Measurements from ENCODE around the gene TBPL1.

TBPL1 gene

GRCh38 chr6:134002821-134003220, 49.8 kb downstream of the TBPL1 start:
- no peak overlapping the region for H3K9ac ChIP-seq (ENCODE audit: low read depth, low read length)
- no peaks in the 10 kb centered on the region for H3K9me3 ChIP-seq (ENCODE audit: insufficient read depth, low read depth, low read length)
- no peak overlapping the region for H3K4me3 ChIP-seq (ENCODE audit: low read length)
- H3K36me3 ChIP-seq (ENCODE audit: insufficient read depth, low read depth, low read length) = no peaks in the 10 kb centered on the region
- no peak overlapping the region for H3K27ac ChIP-seq (ENCODE audit: low read length)
- H3K4me1 ChIP-seq (ENCODE audit: insufficient read depth, low read length) = peaks cover 7% of the 10 kb centered on the region; the same call in 1 of the 2 replicates
- H3K27me3 ChIP-seq (ENCODE audit: insufficient read depth, low read length) = no peaks in the 10 kb centered on the region

GRCh38 chr6:134003542-134003951, 50.5 kb downstream of the TBPL1 start:
- H3K4me3 ChIP-seq (ENCODE audit: low read length) = no peak overlapping the region
- H3K27ac ChIP-seq (ENCODE audit: low read length) = no peak overlapping the region
- H3K9ac ChIP-seq (ENCODE audit: low read depth, low read length) = no peak overlapping the region
- H3K4me1 ChIP-seq (ENCODE audit: insufficient read depth, low read length) = peaks cover 7% of the 10 kb centered on the region; the same call in 1 of the 2 replicates
- H3K9me3 ChIP-seq (ENCODE audit: insufficient read depth, low read depth, low read length) = no peaks in the 10 kb centered on the region
- H3K27me3 ChIP-seq (ENCODE audit: insufficient read depth, low read length) = no peaks in the 10 kb centered on the region
- no peaks in the 10 kb centered on the region for H3K36me3 ChIP-seq (ENCODE audit: insufficient read depth, low read depth, low read length)

GRCh38 chr6:134004714-134005113, 51.7 kb downstream of the TBPL1 start:
- no peaks in the 10 kb centered on the region for H3K36me3 ChIP-seq (ENCODE audit: insufficient read depth, low read depth, low read length)
- H3K4me3 ChIP-seq (ENCODE audit: low read length) = no peak overlapping the region
- H3K9me3 ChIP-seq (ENCODE audit: insufficient read depth, low read depth, low read length) = no peaks in the 10 kb centered on the region
- no peak overlapping the region for H3K27ac ChIP-seq (ENCODE audit: low read length)
- H3K27me3 ChIP-seq (ENCODE audit: insufficient read depth, low read length) = no peaks in the 10 kb centered on the region
- peaks cover 7% of the 10 kb centered on the region; the same call in 1 of the 2 replicates for H3K4me1 ChIP-seq (ENCODE audit: insufficient read depth, low read length)
- no peak overlapping the region for H3K9ac ChIP-seq (ENCODE audit: low read depth, low read length)

- Histone ChIP-seq H3K27me3 (ENCODE audit: insufficient read depth, low read length) (no peaks in the 10 kb centered on the region), H3K4me1 (ENCODE audit: insufficient read depth, low read length) (0 out of 2 replicates have a peak, but pooled peaks cover under 1% of the 10 kb centered on the region), H3K27ac (ENCODE audit: low read length) (no peak overlapping the region)
These were observed 52.8 kb downstream of the TBPL1 start for GRCh38 chr6:134005800-134006199.

GRCh38 chr6:134007077-134007476, 54.1 kb downstream of the TBPL1 start:
- Histone ChIP-seq H3K36me3 (ENCODE audit: insufficient read depth, low read depth, low read length) (no peaks in the 10 kb centered on the region), H3K4me1 (ENCODE audit: insufficient read depth, low read length) (no peaks in the 10 kb centered on the region), H3K27ac (ENCODE audit: low read length) (no peak overlapping the region), H3K9ac (ENCODE audit: low read depth, low read length) (no peak overlapping the region), H3K4me3 (ENCODE audit: low read length) (no peak overlapping the region), H3K9me3 (ENCODE audit: insufficient read depth, low read depth, low read length) (no peaks in the 10 kb centered on the region), H3K27me3 (ENCODE audit: insufficient read depth, low read length) (no peaks in the 10 kb centered on the region)

More at GRCh38 chr6:134005800-134006199, 52.8 kb downstream of the TBPL1 start:
- H3K9me3 ChIP-seq (ENCODE audit: insufficient read depth, low read depth, low read length) = no peaks in the 10 kb centered on the region
- no peak overlapping the region for H3K9ac ChIP-seq (ENCODE audit: low read depth, low read length)
- H3K4me3 ChIP-seq (ENCODE audit: low read length) = no peak overlapping the region
- H3K36me3 ChIP-seq (ENCODE audit: insufficient read depth, low read depth, low read length) = no peaks in the 10 kb centered on the region

- Histone ChIP-seq H3K27me3 (ENCODE audit: insufficient read depth, low read length) (no peaks in the 10 kb centered on the region), H3K9me3 (ENCODE audit: insufficient read depth, low read depth, low read length) (no peaks in the 10 kb centered on the region), H3K4me1 (ENCODE audit: insufficient read depth, low read length) (no peaks in the 10 kb centered on the region), H3K9ac (ENCODE audit: low read depth, low read length) (no peak overlapping the region), H3K4me3 (ENCODE audit: low read length) (no peak overlapping the region), H3K27ac (ENCODE audit: low read length) (no peak overlapping the region), H3K36me3 (ENCODE audit: insufficient read depth, low read depth, low read length) (no peaks in the 10 kb centered on the region)
These were observed 56.9 kb downstream of the TBPL1 start for GRCh38 chr6:134009876-134010275.

GRCh38 chr6:134010400-134010799, 57.4 kb downstream of the TBPL1 start:
- no peaks in the 10 kb centered on the region for H3K4me1 ChIP-seq (ENCODE audit: insufficient read depth, low read length)
- H3K4me3 ChIP-seq (ENCODE audit: low read length) = no peak overlapping the region
- H3K9me3 ChIP-seq (ENCODE audit: insufficient read depth, low read depth, low read length) = no peaks in the 10 kb centered on the region
- no peaks in the 10 kb centered on the region for H3K36me3 ChIP-seq (ENCODE audit: insufficient read depth, low read depth, low read length)
- no peak overlapping the region for H3K27ac ChIP-seq (ENCODE audit: low read length)
- no peaks in the 10 kb centered on the region for H3K27me3 ChIP-seq (ENCODE audit: insufficient read depth, low read length)
- no peak overlapping the region for H3K9ac ChIP-seq (ENCODE audit: low read depth, low read length)

GRCh38 chr6:134010974-134011373, 58.0 kb downstream of the TBPL1 start:
- Histone ChIP-seq H3K27me3 (ENCODE audit: insufficient read depth, low read length) (no peaks in the 10 kb centered on the region), H3K9ac (ENCODE audit: low read depth, low read length) (no peak overlapping the region), H3K27ac (ENCODE audit: low read length) (no peak overlapping the region), H3K9me3 (ENCODE audit: insufficient read depth, low read depth, low read length) (no peaks in the 10 kb centered on the region), H3K4me1 (ENCODE audit: insufficient read depth, low read length) (no peaks in the 10 kb centered on the region), H3K36me3 (ENCODE audit: insufficient read depth, low read depth, low read length) (no peaks in the 10 kb centered on the region), H3K4me3 (ENCODE audit: low read length) (no peak overlapping the region)

- Histone ChIP-seq H3K9me3 (ENCODE audit: insufficient read depth, low read depth, low read length) (no peaks in the 10 kb centered on the region), H3K4me1 (ENCODE audit: insufficient read depth, low read length) (no peaks in the 10 kb centered on the region), H3K36me3 (ENCODE audit: insufficient read depth, low read depth, low read length) (no peaks in the 10 kb centered on the region), H3K27ac (ENCODE audit: low read length) (no peak overlapping the region), H3K27me3 (ENCODE audit: insufficient read depth, low read length) (no peaks in the 10 kb centered on the region), H3K9ac (ENCODE audit: low read depth, low read length) (no peak overlapping the region), H3K4me3 (ENCODE audit: low read length) (no peak overlapping the region)
These were observed 61.6 kb downstream of the TBPL1 start for GRCh38 chr6:134014588-134015137.

- Histone ChIP-seq H3K36me3 (ENCODE audit: insufficient read depth, low read depth, low read length) (no peaks in the 10 kb centered on the region), H3K27ac (ENCODE audit: low read length) (no peak overlapping the region), H3K27me3 (ENCODE audit: insufficient read depth, low read length) (no peaks in the 10 kb centered on the region), H3K9ac (ENCODE audit: low read depth, low read length) (no peak overlapping the region), H3K4me3 (ENCODE audit: low read length) (no peak overlapping the region), H3K9me3 (ENCODE audit: insufficient read depth, low read depth, low read length) (no peaks in the 10 kb centered on the region), H3K4me1 (ENCODE audit: insufficient read depth, low read length) (no peaks in the 10 kb centered on the region)
These were observed 62.9 kb downstream of the TBPL1 start for GRCh38 chr6:134015719-134016557.

- no peaks in the 10 kb centered on the region for H3K9me3 ChIP-seq (ENCODE audit: insufficient read depth, low read depth, low read length)
- no peaks in the 10 kb centered on the region for H3K36me3 ChIP-seq (ENCODE audit: insufficient read depth, low read depth, low read length)
- H3K27me3 ChIP-seq (ENCODE audit: insufficient read depth, low read length) = no peaks in the 10 kb centered on the region
- H3K4me1 ChIP-seq (ENCODE audit: insufficient read depth, low read length) = no peaks in the 10 kb centered on the region
- H3K4me3 ChIP-seq (ENCODE audit: low read length) = no peak overlapping the region
- no peak overlapping the region for H3K27ac ChIP-seq (ENCODE audit: low read length)
- H3K9ac ChIP-seq (ENCODE audit: low read depth, low read length) = no peak overlapping the region
These were observed 63.5 kb downstream of the TBPL1 start for GRCh38 chr6:134016558-134016814.

- Histone ChIP-seq H3K9me3 (ENCODE audit: insufficient read depth, low read depth, low read length) (no peaks in the 10 kb centered on the region), H3K36me3 (ENCODE audit: insufficient read depth, low read depth, low read length) (no peaks in the 10 kb centered on the region), H3K27ac (ENCODE audit: low read length) (no peak overlapping the region), H3K27me3 (ENCODE audit: insufficient read depth, low read length) (no peaks in the 10 kb centered on the region), H3K9ac (ENCODE audit: low read depth, low read length) (no peak overlapping the region), H3K4me1 (ENCODE audit: insufficient read depth, low read length) (no peaks in the 10 kb centered on the region), H3K4me3 (ENCODE audit: low read length) (no peak overlapping the region)
These were observed 67.0 kb downstream of the TBPL1 start for GRCh38 chr6:134020071-134020470.
